ENCODE measurements around the gene CRKL.
"Not testable (repeated sequence)": the region's sequence is repeated elsewhere in the genome, so short reads cannot be mapped to it uniquely, and the experiment has no call there.

CRKL gene

DNA sequence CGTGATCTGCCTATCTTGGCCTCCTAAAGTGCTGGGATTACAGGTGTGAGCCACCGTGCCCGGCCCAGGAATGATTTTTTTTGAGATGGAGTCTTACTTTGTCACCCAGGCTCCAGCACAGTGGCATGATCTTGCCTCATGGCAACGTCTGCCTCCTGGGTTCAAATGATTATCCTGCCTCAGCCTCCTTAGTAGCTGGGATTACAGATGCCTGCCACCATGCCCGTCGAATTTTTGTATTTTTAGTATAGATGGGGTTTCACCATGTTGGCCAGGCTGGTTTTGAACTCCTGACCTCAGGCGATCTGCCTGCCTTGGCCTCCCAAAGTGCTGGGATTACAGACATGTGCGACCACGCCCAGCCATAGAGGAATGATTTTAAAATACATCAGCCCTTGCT is 17.8 kb downstream of the CRKL start:
- not testable (repeated sequence) for DNase-seq

DNA sequence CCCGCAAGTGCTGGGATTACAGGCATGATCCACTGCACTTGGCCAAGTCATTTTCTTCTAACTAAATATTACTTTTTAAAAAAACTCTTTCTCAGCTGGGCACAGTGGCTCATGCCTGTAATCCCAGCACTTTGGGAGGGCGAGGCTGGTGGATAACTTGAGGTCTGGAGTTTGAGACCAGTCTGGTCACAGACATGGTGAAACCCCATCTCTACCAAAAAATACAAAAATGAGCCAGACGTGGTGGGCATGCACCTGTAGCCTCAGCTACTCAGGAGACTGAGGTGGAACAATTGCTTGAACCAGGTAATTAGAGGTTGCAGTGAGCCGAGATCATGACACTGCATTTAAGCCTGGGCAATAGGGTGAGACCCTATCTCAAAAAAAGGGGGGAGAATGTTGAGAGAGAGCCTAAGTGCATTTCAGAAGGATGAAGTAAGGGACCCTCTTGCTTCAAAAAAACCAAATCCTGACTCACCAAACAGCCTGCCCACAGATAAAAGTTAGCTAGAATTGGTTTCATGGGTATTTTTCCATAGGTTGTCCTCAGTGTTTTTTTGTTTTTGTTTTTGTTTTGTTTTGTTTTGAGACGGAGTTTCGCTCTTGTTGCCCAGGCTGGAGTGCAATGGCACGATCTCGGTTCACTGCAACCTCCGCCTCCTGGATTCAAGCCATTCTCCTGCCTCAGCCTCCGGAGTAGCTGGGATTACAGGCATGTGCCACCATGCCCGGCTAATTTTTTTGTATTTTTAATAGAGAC is 18.8 kb downstream of the CRKL start:
- not testable (repeated sequence) for DNase-seq

DNA sequence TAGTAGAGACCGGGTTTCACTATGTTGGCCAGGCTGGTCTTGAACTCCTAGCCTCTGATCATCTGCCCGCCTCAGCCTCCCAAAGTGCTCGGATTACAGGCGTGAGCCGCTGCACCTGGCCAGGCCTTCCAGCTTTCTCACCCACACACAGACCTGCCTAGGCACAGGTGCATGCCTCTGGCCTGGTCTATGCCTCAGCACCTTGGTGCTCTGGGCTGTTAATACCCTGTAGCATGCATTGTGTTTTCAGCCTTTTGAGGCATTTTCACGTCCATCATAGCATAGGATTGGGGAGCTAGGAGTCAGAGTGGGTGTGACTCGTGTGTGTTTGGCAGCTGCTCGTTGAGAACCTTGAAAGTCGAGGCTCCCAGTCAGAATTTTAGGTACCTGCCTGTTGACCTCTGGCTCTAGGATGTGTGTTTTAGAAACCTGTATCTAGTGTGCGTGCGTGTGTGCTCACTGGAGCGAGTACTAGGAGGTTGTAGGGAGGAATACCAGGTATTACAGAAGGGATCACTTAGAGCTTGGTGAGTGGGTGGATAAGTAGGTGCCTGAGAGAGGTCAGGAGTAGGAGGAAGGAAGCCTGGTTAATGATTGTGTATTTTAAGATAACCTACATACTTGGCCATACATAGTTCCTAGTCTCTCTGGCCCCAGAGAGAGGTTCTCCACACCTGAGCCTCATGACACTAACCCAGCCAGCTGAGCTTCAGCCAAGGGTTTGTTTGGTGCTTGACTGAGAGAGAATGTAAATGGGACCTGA is 20.0 kb downstream of the CRKL start:
- no peak for DNase-seq

DNA sequence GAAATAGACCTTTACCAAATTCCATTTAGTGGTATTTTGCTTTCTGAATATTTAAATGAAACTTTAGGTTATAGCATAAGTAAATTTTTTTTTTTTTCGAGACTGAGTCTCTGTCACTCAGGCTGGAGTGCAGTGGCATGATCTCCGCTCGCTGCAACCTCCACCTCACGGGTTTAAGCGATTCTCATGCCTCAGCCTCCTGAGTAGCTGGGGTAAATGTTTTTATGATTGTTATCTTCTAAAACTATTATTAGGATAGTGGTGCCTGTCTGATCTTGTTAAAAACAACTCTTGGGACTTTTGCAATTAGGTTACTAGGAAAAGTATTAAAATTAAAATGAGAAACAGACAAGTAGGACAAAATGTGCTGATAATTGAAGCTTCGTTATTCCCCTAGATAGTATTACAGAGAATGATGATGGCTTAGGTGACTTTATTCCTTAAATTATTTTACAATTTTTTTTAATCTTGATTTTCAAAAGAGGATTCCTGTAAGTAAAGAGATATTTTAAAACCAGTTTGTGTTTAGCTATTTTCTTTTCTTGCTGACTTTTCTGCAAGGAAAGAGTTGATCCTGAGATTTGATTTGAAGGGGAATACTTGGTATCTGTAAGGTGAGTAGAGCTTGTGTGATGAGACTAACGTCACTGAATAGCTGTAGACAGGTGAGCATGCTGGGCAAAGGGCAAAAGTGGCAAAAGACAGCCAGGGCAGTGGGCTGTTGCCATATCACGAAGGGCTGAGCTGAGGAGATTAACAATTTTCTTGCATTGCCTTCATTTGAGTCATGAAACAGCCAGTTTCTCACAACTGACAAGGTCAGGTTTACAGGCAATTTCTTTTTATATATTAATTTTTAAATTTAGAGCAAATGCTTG is 20.8 kb downstream of the CRKL start:
- no peak for DNase-seq

DNA sequence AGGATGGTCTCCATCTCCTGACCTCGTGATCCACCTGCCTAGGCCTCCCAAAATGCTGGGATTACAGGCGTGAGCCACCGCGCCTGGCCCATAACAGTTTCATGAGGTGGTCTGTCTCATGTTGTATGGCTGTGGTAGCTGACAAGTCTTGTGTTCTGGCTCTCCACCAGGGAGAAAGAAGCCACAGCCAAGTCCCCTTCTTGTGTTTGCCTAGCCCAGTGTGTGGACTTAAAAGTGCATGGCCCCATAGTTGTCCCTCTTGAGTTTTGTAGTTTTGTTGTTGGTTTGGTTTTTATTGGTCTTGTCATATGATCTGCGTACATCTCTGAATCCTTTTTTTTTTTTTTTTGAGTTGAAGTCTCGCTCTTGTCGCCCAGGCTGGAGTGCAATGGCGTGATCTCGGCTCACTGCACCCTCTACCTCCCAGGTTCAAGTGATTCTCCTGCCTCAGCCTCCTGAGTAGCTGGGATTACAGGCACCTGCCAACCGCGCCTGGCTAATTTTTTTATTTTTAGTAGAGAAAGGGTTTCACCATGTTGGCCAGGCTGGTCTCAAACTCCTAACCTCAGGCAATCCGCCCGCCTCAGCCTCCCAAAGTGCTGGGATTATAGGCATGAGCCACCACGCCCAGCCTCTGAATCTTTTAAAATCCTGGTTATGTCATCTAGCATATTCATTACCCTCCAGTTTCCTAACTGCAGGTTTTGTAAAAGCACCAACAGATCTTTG is 22.4 kb downstream of the CRKL start:
- DNase-seq = not testable (repeated sequence)

DNA sequence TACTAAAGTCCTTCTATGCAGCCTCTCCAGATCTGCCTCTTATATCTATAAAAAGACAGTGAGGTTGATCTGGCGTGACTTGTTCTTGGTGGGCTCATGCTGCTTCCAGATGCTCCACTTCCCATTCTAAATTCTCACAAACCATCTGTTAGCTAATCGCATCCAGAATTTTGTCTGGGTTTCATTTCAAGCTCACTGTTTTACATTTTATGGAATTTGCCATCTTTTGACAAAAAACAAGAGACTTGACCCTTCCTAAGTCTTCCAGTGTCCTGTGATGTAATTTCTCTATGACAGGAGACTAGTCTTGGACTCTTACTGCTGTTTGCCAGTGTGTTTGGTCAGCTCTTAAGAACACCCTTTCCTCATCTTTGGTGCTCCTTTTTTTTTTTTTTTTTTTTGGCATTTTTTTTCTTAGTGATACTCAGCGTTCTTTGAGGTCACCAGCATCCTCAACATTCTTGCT is 23.0 kb downstream of the CRKL start:
- no peak for DNase-seq

DNA sequence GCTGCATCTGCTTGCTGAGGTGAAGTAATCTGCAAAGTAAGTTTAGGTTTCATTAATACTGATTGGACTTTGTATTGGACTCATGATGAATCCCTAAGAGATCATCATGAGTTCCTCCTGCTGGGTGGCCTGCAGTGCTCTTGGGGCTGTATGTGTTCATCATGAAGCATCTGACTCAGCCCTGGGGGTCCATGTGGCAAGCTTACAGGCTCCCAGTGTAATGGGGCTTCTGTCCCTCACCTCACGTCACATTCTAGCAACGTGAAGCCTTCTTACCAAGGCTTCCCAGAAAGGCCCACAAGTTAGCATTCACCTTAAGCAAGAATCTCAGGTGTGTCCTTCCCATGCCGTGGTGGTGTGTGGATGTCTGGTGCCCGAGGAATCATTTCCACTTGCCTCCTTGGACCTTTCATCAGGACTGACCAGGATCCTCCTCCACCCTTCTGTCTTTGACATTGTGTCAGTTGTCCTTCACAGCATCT is 23.7 kb downstream of the CRKL start:
- DNase-seq = no peak

DNA sequence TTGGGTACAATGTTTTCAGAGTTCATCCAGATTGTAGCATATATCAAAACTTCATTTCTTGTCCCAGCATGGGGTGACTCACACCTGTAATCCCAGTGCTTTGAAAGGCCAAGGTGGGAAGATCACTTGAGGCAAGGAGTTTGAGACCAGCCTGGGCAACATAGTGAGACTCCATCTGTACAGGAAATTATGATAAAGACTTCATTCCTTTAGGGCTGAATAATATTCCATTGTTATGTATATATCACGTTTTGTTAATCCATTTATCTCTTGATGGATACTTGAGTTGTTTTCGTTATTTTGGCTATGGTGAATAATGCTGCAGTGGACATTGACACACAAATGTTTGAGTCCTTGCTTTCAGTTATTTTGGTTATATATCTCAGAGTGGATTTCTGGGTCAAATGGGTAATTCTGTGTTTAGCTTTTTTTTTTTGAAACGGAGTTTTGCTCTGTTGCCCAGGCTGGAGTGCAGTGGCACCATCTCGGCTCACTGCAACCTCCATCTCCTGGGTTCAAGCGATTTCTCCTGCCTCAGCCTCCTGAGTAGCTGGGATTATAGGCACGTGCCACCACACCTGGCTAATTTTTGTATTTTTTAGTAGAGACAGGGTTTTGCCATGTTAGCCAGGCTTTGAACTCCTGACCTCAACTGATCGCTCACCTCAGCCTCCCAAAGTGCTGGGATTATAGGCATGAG is 25.1 kb downstream of the CRKL start:
- not testable (repeated sequence) for DNase-seq

DNA sequence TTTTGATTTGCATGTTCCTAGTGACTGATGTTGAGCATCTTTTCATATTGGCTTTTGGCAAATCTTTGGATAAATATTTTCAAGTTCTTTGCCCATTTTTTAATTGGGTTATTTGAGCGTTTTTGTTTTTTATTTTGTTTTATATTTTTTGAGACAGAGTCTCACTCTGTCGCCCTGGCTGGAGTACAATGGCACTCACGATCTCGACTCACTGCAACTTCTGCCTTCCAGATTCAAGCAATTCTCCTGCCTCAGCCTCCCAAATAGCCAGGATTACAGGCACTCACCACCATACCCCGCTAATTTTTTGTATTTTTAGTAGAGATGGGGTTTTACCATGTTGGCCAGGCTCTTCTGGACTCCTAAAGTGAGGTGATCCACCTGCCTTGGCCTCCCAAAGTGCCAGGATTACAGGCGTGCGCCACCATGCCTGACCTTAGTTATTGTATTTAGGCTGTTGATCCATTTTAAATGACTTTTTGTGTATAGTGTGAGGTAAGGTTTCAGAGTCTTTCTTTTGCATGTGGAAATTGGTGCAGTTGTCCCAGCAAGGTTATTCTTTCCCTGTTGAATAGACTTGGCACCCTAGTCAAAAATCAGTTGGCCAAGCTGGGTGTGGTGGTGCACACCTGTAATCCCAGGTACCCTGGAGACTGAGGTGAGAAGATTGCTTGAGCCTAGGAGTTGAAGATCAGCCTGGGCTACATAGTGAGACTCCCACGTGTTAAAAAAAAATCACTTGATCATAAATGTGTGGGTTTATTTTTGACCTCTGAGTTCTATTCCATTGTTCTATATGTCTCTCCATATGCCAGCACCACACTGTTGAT is 26.1 kb downstream of the CRKL start:
- DNase-seq = no peak

DNA sequence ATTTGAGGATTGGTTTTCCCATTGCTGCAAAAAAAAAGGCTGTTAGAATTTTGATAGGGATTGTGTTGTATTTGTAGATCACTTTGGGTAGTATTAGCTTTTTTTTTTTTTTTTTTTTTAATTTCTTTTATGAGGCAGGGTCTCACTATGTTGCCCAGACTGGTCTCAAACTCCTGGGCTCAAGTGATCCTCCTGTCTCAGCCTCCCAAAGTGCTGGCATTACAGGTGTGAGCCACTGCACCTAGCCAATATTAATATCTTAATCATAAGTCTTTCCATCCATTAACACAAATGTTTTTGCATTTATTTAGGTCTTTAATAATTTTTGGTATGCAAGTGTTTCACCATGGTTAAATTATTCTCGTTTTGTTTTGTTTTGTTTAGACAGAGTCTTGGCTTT is 26.8 kb downstream of the CRKL start:
- no peak for DNase-seq

DNA sequence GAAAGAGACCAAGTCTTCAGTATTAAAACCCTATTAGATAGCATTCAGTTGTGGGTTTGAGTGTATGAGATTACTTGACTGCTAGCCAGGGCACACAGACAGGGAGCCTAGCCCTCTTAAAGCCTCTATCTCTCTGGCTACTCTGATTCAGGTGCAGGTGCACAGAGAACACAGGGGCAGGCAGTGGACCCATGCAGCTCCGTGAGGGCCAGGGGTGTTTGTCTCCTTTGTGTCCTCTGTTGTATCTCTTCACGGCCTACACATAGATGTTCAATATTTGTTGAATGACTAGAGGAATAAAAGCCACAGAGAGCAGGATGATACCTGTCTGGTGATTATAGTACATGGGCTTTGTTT is 28.3 kb downstream of the CRKL start:
- DNase-seq = no peak

DNA sequence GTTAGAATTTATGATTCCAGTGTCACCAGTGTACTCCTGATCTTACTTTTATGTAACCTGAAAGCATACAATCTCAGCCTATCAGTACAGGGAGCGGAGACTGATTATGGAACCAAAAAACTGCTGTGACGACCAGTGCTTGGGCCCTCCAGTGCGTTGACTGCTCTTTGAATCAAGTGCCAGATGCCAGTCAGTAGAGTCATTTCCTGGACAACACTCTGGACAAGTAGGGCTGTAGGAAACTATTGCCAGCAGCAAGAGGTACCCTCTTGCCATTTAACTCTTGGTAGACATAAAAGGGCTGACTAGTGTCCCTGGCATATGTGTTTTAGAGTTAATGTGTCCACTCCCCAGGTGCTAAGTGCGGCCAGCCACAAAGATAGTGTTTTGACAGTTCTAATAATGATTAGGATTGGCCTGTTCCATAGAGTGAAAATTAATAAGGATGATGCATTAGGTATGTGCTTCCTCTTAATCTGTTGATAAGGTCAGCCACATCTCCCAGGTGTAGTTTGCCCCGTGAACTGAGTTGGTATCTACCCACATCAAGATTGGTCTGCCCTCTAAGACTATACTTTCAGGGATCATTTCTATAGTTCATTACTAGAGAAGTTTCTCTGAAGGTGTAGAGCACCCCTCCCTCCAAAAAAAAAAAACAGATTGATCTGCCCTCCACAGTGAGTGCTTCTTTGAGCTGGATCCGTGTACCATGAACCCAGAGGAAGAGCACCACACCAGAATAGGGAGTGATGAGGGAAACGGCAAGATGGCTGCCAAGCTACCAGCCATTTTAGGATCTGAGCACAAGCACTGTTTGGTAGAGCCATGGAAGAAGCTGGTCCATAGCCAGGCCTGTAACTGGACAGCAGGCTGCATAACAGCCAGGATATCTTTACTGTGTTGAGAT is 29.1 kb downstream of the CRKL start:
- DNase-seq = no peak

DNA sequence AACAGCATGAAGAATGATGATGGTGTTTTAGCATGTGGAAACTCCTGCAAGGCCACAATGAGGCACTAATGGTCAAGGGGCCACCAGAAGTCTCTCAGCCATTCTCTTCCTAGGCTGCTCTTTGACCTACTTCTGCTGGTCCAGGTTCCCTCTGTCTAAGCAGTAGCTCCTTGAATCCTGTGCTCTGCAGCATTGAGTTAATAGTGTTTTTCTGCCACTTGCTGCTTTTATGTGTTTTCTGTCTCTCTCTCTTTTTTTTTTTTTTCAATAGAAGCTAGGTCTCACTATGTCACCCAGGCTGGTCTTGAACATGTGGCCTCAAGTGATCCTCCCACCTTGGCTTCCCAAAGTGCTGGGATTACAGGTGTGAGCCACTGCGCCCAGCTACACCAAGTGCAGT is 29.8 kb downstream of the CRKL start:
- no peak for DNase-seq

DNA sequence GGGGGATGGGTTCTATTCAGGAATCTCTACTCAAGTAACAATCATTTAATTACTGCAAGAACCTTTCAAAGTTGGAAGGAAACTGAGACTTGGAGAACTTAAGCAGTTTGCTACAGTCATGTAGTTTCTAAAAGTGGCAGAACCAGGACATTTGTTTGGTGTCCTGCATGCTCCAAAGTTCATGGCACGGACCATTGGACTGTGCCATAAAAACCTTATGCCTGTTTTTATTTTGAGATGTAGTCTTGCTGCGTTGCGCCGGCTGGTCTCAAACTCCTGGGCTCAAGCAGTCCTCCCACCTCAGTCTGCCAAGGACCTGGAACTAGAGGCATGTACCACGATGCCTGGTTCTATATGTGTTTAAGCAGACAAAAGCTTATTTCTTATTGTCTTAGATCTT is 31.2 kb downstream of the CRKL start:
- no peak for DNase-seq

DNA sequence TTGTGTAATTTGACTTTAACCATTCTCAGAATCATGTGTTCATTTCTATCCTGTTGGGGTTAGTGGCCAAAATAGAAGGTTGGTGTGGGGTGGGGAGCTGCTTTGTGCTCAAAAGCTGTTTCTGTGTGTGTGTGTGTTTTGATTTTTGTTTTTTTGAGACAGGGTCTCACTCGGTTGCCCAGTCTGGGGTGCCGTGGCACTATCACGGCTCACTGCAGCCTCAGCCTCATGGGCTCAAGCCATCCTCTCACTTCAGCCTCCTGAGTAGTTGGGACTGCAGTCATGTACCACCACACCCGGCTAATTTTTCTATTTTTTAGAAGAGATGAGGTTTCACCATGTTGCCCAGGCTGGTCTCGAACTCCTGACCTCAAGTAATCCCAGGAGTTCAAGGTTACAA is 31.8 kb downstream of the CRKL start:
- DNase-seq = no peak

DNA sequence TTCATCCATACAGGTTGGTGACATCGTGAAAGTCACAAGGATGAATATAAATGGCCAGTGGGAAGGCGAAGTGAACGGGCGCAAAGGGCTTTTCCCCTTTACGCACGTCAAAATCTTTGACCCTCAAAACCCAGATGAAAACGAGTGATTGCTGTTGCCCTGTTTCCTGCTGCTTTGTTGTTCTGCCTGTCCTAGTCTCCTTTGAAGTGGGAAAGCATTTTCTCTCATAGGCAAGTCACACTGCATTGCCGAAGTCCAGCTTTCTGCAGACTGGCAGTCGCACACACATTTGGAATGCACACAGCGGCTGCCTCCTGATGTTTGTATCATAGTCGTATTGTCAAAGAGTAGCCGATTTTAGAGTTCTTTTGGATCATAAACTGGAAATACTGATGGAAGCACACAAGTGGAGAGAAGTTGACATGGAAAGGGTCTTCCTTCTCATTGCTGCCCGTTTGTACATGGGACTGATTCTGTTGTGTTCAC is 32.5 kb downstream of the CRKL start:
- no peak for DNase-seq

DNA sequence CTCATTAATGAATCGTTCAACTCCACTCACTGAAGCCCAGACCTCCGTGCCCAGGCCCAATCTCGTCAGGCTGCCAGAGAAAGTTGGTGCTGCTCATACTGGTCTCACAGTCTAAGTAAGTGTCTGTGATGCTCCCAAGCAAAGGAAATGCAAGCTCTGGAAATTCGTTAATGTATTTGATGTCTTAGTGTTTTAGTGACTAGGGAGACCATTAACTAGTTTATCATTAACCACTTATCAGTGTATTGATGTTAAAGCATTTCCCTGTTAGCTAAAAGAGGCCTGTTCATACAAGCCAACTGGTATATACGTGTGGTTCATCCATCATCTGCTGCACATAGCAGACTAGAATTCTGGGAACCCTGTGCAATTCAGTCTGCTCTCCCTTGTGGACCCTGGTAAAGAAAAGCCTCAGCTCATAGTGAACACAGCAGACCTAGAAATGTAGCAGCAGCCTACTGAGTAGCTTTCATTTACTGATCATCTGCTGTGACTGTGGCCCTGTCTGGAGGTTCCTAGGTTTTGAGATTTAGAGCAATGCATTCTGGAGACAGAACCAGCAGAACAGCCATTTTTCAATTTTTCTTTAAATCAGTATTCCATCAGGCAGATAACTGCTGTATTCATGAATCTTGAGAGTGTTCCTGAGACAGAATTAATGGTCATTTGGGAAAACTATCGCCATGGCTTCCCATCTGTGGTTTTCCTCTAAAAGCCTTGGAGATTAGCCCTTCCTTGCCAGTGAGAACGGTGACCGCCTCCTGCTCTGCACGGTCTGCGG is 34.1 kb downstream of the CRKL start:
- DNase-seq = no peak

DNA sequence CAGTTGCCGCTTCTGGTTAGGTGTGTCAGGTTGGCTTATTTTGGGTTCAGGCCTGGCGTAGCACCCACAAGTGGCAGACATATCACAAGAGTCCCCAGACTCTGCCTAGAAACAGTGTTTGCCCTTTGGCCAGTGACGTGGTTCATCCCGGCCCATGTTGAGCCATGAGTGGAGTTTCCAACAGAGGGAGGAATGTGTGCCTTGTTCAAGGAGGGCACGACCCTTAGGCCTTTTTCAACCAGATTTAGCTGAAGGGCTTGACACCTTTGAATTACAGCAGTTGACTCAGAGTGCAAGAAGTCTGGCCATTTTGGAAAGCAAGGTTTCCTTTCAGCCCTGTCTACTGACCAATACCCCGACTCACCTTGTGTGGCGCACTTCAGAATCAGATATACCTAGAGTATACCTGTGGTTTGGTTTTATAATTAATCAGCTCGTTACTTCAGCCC is 34.7 kb downstream of the CRKL start:
- no peak for DNase-seq

Data from activated T-cell treated with anti-CD3 and anti-CD28 coated beads for 4 hours (primary cell).